A549 (cell line): ENCODE results near the gene POLR2F.

Experiments used
- CTCF ChIP-seq: fragments of >200 bp; sonication (Bioruptor Twin); formaldehyde crosslinking; IDR thresholded peaks from 3 replicates; pipeline ENCODE4 v1.5.1; 2016
- TP53 ChIP-seq: fragments of 250-450 bp; sonication (Bioruptor Pico); IDR thresholded peaks from 2 replicates; pipeline ENCODE4 v1.5.0; 2021; ENCODE audit warnings: mild to moderate bottlenecking, moderate library complexity
- USF2 ChIP-seq: fragments of 450-650 bp; IDR thresholded peaks from 2 replicates; pipeline ENCODE4 v1.6.1; 2014; ENCODE audit warnings: antibody characterized with exemption

DNA sequence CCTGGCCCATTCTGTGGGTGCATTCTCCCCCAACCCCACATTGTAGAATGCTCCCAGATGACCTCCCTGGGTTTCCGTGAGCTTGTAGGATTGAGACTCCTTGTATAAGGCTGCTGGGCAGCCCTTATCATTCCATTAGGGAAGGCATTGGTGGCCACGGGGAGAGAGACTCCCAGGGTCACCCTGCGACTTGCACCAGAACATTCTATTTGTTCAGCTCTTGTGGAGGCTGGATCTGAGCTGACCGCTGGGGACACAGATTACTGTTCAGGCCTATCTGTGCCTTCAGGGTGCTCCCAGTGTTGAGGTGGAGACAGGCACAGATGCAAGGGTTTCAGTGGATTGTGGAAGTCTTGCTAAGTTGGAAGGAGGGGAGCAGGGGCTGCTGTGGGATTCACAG is 29.6 kb upstream of the POLR2F start:
- TF ChIP-seq USF2, result no peak
- no peak for TF ChIP-seq CTCF
- no peak for TF ChIP-seq TP53 (CRISPR knock-in tag)
